Uterus (tissue), 2 donors: Measurements from ENCODE around the gene BRCA2.
"Not testable (repeated sequence)": the region's sequence is repeated elsewhere in the genome, so short reads cannot be mapped to it uniquely, and the experiment has no call there.

Experiments
- CTCF ChIP-seq, 4 experiments: fragments of 200-600 bp in 2 of 4; fragments of 450-650 bp in 2 of 4; sonication (generic) in 2 of 4; IDR thresholded peaks; one replicate each; pipeline ENCODE4 v1.5.1; 2016 to 2019; ENCODE audit warnings: antibody characterized with exemption in 4 of 4, mild to moderate bottlenecking in 2 of 4, moderate library complexity in 1 of 4
- POLR2A ChIP-seq, 2 donors: fragments of 450-650 bp; IDR thresholded peaks; one replicate each; pipeline ENCODE4 v1.6.1; 2016; ENCODE audit warnings: antibody characterized with exemption in 2 of 2, mild to moderate bottlenecking in 1 of 2, moderate library complexity in 1 of 2

- TF ChIP-seq POLR2A, CTCF (IDR thresholded peaks at IDR 0.05): not testable (repeated sequence)
Measured at GRCh38 chr13:32350839-32351441, 35.6 kb downstream of the BRCA2 start.
